Uterus (tissue), 4 donors: Measurements from ENCODE around the gene HACE1. TPM values are rescaled to one million over a fixed set of nuclear protein-coding genes. Genes with fewer than 3 reads are reported as not detected.
A peak's percentile ranks its signal among the peaks of the same experiment; 100 is the strongest.

Source experiments
- DNase-seq, 2 donors: peaks; one replicate each; pipeline ENCODE4 v3.0.0-alpha.2; 2019 to 2020
- H3K27ac ChIP-seq, 2 donors: fragments of 200-600 bp; sonication (generic); 1 replicate in 1 of 2; 2 replicates in 1 of 2; pipeline ENCODE4 v1.5.1; 2016 to 2018
- H3K27me3 ChIP-seq, 2 donors: fragments of 200-600 bp; sonication (generic); one replicate each; pipeline ENCODE4 v1.5.1; 2018 to 2019; ENCODE audit warnings: control low read depth in 1 of 2
- H3K36me3 ChIP-seq, 2 donors: fragments of 200-600 bp; sonication (generic); one replicate each; pipeline ENCODE4 v1.5.1; 2019; ENCODE audit warnings: control low read depth in 1 of 2
- H3K4me1 ChIP-seq, 2 donors: fragments of 200-600 bp; sonication (generic); one replicate each; pipeline ENCODE4 v1.5.1; 2018 to 2019; ENCODE audit warnings: control low read depth in 1 of 2
- H3K4me3 ChIP-seq, 2 donors: fragments of 200-600 bp; sonication (generic); 1 replicate in 1 of 2; 2 replicates in 1 of 2; pipeline ENCODE4 v1.5.1; 2018 to 2019; ENCODE audit warnings: mild to moderate bottlenecking in 1 of 2
- H3K9me3 ChIP-seq, 2 donors: fragments of 200-600 bp; sonication (generic); one replicate each; pipeline ENCODE4 v1.5.1; 2019; ENCODE audit warnings: control low read depth in 1 of 2
- POLR2A ChIP-seq, 2 donors: fragments of 450-650 bp; IDR thresholded peaks; one replicate each; pipeline ENCODE4 v1.6.1; 2016; ENCODE audit warnings: antibody characterized with exemption in 2 of 2, mild to moderate bottlenecking in 1 of 2, moderate library complexity in 1 of 2
- intact Hi-C: fragments of 100-400 bp; cut with DNase I; formaldehyde crosslinking; loops from one replicate; pipeline ENCODE4 v1.15.1; 2023; ENCODE audit warnings: low total_unique reads
- total RNA-seq, 4 donors: library from RNA; depleted of rRNA in 3 of 4; stranded (reverse); fragments of >200 nt in 3 of 4; gene quantifications; one replicate each; pipeline versions ENCODE4 v1.1.0 to v1.2.4, GENCODE V29; 2014 to 2023
- TF ChIP-seq, protein P1 (sequence below), 4 experiments: fragments of 200-600 bp in 2 of 4; fragments of 450-650 bp in 2 of 4; sonication (generic) in 2 of 4; IDR thresholded peaks; one replicate each; pipeline ENCODE4 v1.5.1; 2016 to 2019; ENCODE audit warnings: antibody characterized with exemption in 4 of 4, mild to moderate bottlenecking in 2 of 4, moderate library complexity in 1 of 4
- donor health status: DM: yes; HTN: yes; CAD: no.

HACE1 gene
- total RNA-seq, 4 donors from 2014 or later, result 15.9 to 44.3 (median 26.8) TPM

DNA sequence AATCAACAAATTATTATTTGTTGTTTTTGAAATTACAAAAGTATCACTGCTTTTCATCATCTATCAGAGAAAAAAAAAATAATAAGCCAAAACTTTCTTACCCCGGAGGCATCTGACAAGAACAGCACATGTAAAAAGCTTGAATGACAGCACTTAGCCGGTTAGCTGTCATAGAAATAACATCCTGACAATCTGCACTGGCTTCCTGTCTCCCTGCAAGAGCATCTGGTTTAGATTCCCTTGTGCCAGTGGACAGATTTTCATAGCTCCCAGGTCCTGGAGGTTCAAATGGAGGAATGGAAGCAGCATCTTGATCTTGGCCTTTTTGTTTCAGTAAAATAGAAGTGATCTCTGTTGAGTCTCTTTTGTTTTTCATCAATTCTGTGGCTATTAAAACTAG, 74.8 kb downstream of the HACE1 start:
- no peaks in the 10 kb centered on the region for H3K36me3 ChIP-seq
- intact Hi-C loops, result no loop called here
- no peak for DNase-seq
- H3K9me3 ChIP-seq, result no peaks in the 10 kb centered on the region
- H3K27me3 ChIP-seq, result no peaks in the 10 kb centered on the region
- H3K4me3 ChIP-seq, result no peak overlapping the region
- no peaks in the 10 kb centered on the region for H3K4me1 ChIP-seq
- H3K27ac ChIP-seq, result no peak overlapping the region
- TF ChIP-seq, protein P1, sequence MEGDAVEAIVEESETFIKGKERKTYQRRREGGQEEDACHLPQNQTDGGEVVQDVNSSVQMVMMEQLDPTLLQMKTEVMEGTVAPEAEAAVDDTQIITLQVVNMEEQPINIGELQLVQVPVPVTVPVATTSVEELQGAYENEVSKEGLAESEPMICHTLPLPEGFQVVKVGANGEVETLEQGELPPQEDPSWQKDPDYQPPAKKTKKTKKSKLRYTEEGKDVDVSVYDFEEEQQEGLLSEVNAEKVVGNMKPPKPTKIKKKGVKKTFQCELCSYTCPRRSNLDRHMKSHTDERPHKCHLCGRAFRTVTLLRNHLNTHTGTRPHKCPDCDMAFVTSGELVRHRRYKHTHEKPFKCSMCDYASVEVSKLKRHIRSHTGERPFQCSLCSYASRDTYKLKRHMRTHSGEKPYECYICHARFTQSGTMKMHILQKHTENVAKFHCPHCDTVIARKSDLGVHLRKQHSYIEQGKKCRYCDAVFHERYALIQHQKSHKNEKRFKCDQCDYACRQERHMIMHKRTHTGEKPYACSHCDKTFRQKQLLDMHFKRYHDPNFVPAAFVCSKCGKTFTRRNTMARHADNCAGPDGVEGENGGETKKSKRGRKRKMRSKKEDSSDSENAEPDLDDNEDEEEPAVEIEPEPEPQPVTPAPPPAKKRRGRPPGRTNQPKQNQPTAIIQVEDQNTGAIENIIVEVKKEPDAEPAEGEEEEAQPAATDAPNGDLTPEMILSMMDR (IDR thresholded peaks at IDR 0.05), result no peak
- TF ChIP-seq POLR2A (IDR thresholded peaks at IDR 0.05), result no peak

DNA sequence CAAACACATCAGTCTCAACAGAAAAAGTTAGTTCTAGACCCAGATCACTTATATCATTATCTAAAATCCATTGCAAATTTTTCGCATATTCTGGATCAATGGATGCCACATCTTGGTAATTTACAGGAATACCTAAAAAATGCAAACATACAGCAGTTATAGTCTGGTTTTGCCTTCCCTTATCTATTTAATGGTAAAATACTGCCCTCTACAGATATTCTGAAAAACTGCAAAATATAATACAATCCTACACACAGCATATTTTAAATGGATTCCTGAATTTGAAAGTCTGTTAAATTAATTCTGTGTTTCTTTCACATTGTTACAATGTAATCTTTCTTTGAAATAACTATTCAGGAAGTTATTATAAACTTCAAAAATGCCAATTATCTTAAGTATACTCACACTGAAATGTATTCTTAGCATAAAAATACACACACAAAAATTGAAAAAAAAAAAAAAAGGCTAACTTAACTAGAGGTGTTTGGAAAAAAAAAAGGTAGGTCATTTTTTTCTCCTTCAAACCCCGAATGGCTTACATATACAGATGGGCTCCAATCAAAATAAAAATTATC, 88.4 kb downstream of the HACE1 start:
- intact Hi-C loops, result no loop called here
- TF ChIP-seq, protein P1 (IDR thresholded peaks at IDR 0.05), result peak in 2 of 4 experiments; percentile 16 to 22
- TF ChIP-seq POLR2A (IDR thresholded peaks at IDR 0.05), result no peak
- Histone ChIP-seq H3K27me3 (no peaks in the 10 kb centered on the region), H3K4me1 (no peaks in the 10 kb centered on the region), H3K36me3 (no peaks in the 10 kb centered on the region), H3K9me3 (no peaks in the 10 kb centered on the region), H3K4me3 (no peak overlapping the region), H3K27ac (no peak overlapping the region)
- DNase-seq, result no peak

DNA sequence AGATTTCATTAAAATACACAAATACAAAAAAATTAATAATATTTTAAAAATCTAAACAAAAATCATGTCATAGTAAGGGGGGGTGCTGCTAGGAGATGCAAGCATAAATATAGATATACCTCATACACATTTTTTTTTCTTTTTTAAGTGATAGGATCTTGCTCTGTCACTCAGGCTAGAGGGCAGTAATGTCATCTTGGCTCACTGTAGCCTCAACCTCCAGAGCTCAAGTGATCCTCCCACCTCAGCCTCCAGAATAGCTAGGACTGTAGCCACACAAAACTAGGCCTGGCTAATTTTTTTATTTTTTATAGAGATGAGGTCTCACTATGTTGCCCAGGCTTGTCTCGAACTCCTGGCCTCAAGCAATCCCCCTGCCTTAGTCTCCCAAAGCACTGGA, 90.8 kb downstream of the HACE1 start:
- Histone ChIP-seq H3K27me3 (no peaks in the 10 kb centered on the region), H3K4me3 (no peak overlapping the region), H3K36me3 (no peaks in the 10 kb centered on the region), H3K9me3 (no peaks in the 10 kb centered on the region), H3K27ac (no peak overlapping the region), H3K4me1 (no peaks in the 10 kb centered on the region)
- intact Hi-C loops, result no loop called here
- TF ChIP-seq POLR2A (IDR thresholded peaks at IDR 0.05), result no peak
- TF ChIP-seq, protein P1 (IDR thresholded peaks at IDR 0.05), result no peak
- no peak for DNase-seq

DNA sequence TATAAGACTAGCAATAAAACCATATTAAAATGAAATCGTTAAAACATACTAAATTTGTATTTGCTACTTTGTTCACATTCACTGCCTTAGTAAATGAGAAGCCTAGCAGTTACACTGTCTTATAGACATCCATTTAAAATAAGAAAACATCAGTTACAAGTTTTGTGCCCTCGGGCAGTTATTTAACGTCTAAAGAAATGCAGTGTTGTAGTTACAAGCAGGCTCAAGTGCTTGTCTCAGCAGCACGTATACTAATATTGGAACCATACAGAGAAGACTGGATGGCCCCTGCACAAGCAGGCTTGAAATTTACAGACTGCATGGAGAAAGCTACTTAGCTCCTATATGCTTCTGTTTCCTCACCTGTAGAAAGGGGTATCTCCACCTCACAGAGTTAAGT, 93.1 kb downstream of the HACE1 start:
- intact Hi-C loops, result no loop called here
- no peak for DNase-seq
- no peaks in the 10 kb centered on the region for H3K36me3 ChIP-seq

DNA sequence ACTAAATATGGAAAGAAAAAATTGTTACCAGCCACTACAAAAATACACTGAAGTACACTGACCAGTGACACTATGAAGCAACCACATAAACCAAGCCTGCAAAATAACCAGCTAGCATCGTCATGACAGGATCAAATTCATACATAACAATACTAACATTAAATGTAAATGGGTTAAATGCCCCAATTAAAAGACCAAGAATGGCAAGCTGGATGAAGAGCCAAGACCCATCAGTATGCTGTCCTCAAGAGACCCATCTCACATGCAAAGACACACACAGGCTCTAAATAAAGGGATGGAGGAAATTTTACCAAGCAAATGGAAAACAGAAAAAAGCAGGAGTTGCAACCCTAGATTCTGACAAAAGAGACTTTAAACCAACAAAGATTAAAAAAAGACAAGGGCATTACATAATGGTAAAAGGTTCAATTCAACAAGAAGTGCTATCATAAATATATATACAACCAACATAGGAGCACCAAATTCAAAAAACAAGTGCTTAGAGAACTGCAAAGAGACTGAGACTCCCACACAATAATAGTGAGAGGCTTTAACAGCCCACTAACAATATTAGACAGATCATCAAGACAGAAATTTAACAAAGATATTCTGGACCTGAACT, 104.8 kb downstream of the HACE1 start:
- no peak overlapping the region for H3K4me3 ChIP-seq
- no peaks in the 10 kb centered on the region for H3K4me1 ChIP-seq
- H3K27ac ChIP-seq, result no peak overlapping the region
- H3K27me3 ChIP-seq, result no peaks in the 10 kb centered on the region
- TF ChIP-seq, protein P1 (IDR thresholded peaks at IDR 0.05), result no peak
- no peak for TF ChIP-seq POLR2A (IDR thresholded peaks at IDR 0.05)
- H3K36me3 ChIP-seq, result no peaks in the 10 kb centered on the region
- intact Hi-C loops, result no loop called here
- no peak for DNase-seq
- peaks cover 0 to 24% of the 10 kb centered on the region in 2 donors for H3K9me3 ChIP-seq

More for the DNA sequence above, 93.1 kb downstream of the HACE1 start:
- no peaks in the 10 kb centered on the region for H3K4me1 ChIP-seq
- TF ChIP-seq POLR2A (IDR thresholded peaks at IDR 0.05), result no peak
- TF ChIP-seq, protein P1 (IDR thresholded peaks at IDR 0.05), result no peak
- H3K27me3 ChIP-seq, result no peaks in the 10 kb centered on the region
- H3K4me3 ChIP-seq, result no peak overlapping the region
- no peaks in the 10 kb centered on the region for H3K9me3 ChIP-seq
- H3K27ac ChIP-seq, result no peak overlapping the region
